CD14-positive monocyte (primary cell): ENCODE results near the gene WDPCP. TPM values are rescaled to one million over a fixed set of nuclear protein-coding genes. Genes with fewer than 3 reads are reported as not detected.

Source experiments
- DNase-seq, 3 donors: peaks; one replicate each; pipeline ENCODE4 v3.0.0-alpha.2; 2011 to 2022
- H2AFZ ChIP-seq: 2 replicates; pipeline ENCODE4 v1.6.0; 2012; ENCODE audit warnings: mild to moderate bottlenecking, low read depth, low read length, inconsistent platforms; ENCODE audit not compliant: insufficient read depth, poor library complexity, severe bottlenecking
- H3K27ac ChIP-seq, 2 donors: 1 replicate in 1 of 2; 2 replicates in 1 of 2; pipeline ENCODE4 v1.5.1; 2012 to 2013; ENCODE audit warnings: low read length in 2 of 2, control low read depth in 1 of 2, inconsistent platforms in 1 of 2, low read depth in 1 of 2, mild to moderate bottlenecking in 1 of 2
- H3K27me3 ChIP-seq, 2 donors: one replicate each; pipeline versions ENCODE4 v1.6.0 to v1.6.1; 2011 to 2013; ENCODE audit warnings: low read length in 2 of 2; ENCODE audit not compliant: control insufficient read depth in 2 of 2, insufficient read depth in 2 of 2
- H3K36me3 ChIP-seq, 2 donors: replicated peaks in 1 of 2; 1 replicate in 1 of 2; 2 replicates in 1 of 2; pipeline versions ENCODE4 v1.5.1 to v1.6.1; 2012 to 2013; ENCODE audit warnings: low read length in 2 of 2, control low read depth in 1 of 2, inconsistent platforms in 1 of 2, mild to moderate bottlenecking in 1 of 2; ENCODE audit not compliant: insufficient read depth in 2 of 2, control insufficient read depth in 1 of 2
- H3K4me1 ChIP-seq, 2 donors: 1 replicate in 1 of 2; 2 replicates in 1 of 2; pipeline versions ENCODE4 v1.5.1 to v1.6.1; 2012 to 2013; ENCODE audit warnings: low read length in 2 of 2, control low read depth in 1 of 2, inconsistent platforms in 1 of 2, mild to moderate bottlenecking in 1 of 2, moderate library complexity in 1 of 2; ENCODE audit not compliant: insufficient read depth in 2 of 2, control insufficient read depth in 1 of 2
- H3K4me2 ChIP-seq: replicated peaks from 2 replicates; pipeline ENCODE3; 2012; ENCODE audit warnings: low read length, moderate library complexity, mild to moderate bottlenecking; ENCODE audit not compliant: poor library complexity, severe bottlenecking; ENCODE audit errors: extremely low read depth
- H3K4me3 ChIP-seq, 3 experiments: fragments of 200-600 bp in 1 of 3; sonication (generic) in 1 of 3; replicated peaks in 1 of 3; 1 replicate in 2 of 3; 2 replicates in 1 of 3; pipeline ENCODE4 v1.5.1; 2011 to 2013; ENCODE audit warnings: low read length in 3 of 3, mild to moderate bottlenecking in 3 of 3, control low read depth in 2 of 3, low read depth in 2 of 3, inconsistent platforms in 1 of 3, moderate library complexity in 1 of 3
- H3K79me2 ChIP-seq: 2 replicates; pipeline ENCODE4 v1.6.0; 2012; ENCODE audit warnings: mild to moderate bottlenecking, control low read depth, inconsistent platforms, low read length, moderate library complexity; ENCODE audit not compliant: insufficient read depth
- H3K9ac ChIP-seq: 2 replicates; pipeline ENCODE4 v1.6.0; 2017; ENCODE audit warnings: low read length, mild to moderate bottlenecking; ENCODE audit not compliant: insufficient read depth, poor library complexity, severe bottlenecking
- H3K9me3 ChIP-seq, 2 donors: replicated peaks in 1 of 2; 1 replicate in 1 of 2; 2 replicates in 1 of 2; pipeline versions ENCODE4 v1.5.1 to v1.6.1; 2012 to 2013; ENCODE audit warnings: low read length in 2 of 2, control low read depth in 1 of 2; ENCODE audit not compliant: control insufficient read depth in 1 of 2, insufficient read depth in 1 of 2
- H4K20me1 ChIP-seq: 2 replicates; pipeline ENCODE4 v1.6.0; 2012; ENCODE audit warnings: mild to moderate bottlenecking, low read length, control low read depth, moderate library complexity; ENCODE audit not compliant: insufficient read depth
- H3K27ac Mint-ChIP-seq, 7 donors: one replicate each; pipeline ENCODE4 v1.8.0; 2020; ENCODE audit warnings: mild to moderate bottlenecking in 7 of 7, mixed read lengths in 7 of 7, moderate library complexity in 6 of 7, inconsistent platforms in 2 of 7
- H3K27me3 Mint-ChIP-seq, 3 donors: one replicate each; pipeline ENCODE4 v1.8.0; 2021 to 2022; ENCODE audit warnings: low read depth in 3 of 3, mild to moderate bottlenecking in 3 of 3, mixed read lengths in 3 of 3, moderate library complexity in 3 of 3, inconsistent platforms in 1 of 3
- H3K36me3 Mint-ChIP-seq, 2 donors: one replicate each; pipeline ENCODE4 v1.8.0; 2020; ENCODE audit warnings: mixed read lengths in 2 of 2, inconsistent platforms in 1 of 2, mild to moderate bottlenecking in 1 of 2
- H3K4me1 Mint-ChIP-seq: one replicate; pipeline ENCODE4 v1.8.0; 2020; ENCODE audit warnings: mild to moderate bottlenecking, mixed read lengths
- H3K4me3 Mint-ChIP-seq, 2 donors: one replicate each; pipeline ENCODE4 v1.8.0; 2020; ENCODE audit warnings: mild to moderate bottlenecking in 2 of 2, mixed read lengths in 2 of 2, moderate library complexity in 1 of 2
- H3K9me3 Mint-ChIP-seq, 7 donors: one replicate each; pipeline ENCODE4 v1.8.0; 2020 to 2022; ENCODE audit warnings: mixed read lengths in 7 of 7, mild to moderate bottlenecking in 6 of 7, moderate library complexity in 6 of 7, inconsistent platforms in 2 of 7
- WGBS: methylation state at CpG from one replicate; pipeline ENCODE4 v1.1.5; 2013; ENCODE audit warnings: missing lambda C conversion rate; ENCODE audit not compliant: insufficient coverage; 5-methylcytosine and 5-hydroxymethylcytosine counted together
- intact Hi-C, 2 donors: fragments of 100-400 bp; cut with micrococcal nuclease; formaldehyde crosslinking; loops; one replicate each; pipeline versions ENCODE4 v1.15.0 to v1.15.1; 2023
- polyA plus RNA-seq, 3 donors: library from polyadenylated mRNA; depleted of rRNA in 1 of 3; unstranded in 2 of 3; stranded (reverse) in 1 of 3; fragments of 300-500 nt in 2 of 3; fragments of >200 nt in 1 of 3; fragmentation: Illumina TruSeq in 2 of 3; gene quantifications; 1 replicate in 2 of 3; 2 replicates in 1 of 3; pipeline ENCODE4 v1.2.3, GENCODE V29; 2012 to 2021
- TF ChIP-seq, protein P1 (sequence below): fragments of 200-600 bp; IDR thresholded peaks from one replicate; pipeline ENCODE4 v1.8.0; 2022; ENCODE audit warnings: antibody characterized with exemption, mild to moderate bottlenecking

WDPCP gene
- polyA plus RNA-seq, 3 donors = 3.3 to 5.2 (median 3.7) TPM

DNA sequence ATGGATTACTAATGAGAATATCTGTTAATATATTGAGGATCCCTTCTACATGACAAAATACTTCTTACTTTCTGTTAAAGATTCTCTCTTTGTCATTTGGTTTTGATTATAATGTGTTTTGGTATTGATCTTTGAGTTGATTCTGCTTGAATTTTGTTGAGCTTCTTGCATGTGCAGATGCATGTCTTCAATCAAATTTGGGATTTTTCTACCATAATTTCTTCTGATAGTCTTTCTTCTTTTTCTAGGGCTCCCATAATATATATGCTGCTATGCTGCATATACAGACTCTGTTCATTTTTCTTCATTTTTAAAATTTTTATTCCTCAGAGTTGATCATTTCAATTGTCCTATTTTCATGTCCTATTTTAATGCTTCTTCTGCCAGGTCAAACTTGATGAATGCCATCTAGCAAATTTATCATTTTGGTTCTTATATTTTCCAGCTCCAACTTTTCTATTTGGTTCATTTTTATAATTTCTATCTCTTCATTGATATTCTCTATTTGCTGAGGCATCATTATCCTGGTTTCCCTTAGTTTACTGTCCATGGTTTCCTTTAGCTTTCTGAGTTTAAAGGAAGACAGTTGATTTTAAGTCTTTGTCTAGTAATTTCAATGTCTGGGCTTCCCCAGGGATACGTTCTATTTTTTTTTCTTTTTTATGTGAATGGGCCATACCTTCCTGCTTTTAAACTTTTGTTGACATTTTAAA, 244.7 kb downstream of the WDPCP start:
- H3K79me2 ChIP-seq = no peaks in the 10 kb centered on the region
- H4K20me1 ChIP-seq = no peaks in the 10 kb centered on the region
- no CpG with 5 or more reads among the region's 1 CpG for WGBS
- no peak overlapping the region for H3K4me2 ChIP-seq
- TF ChIP-seq, protein P1, sequence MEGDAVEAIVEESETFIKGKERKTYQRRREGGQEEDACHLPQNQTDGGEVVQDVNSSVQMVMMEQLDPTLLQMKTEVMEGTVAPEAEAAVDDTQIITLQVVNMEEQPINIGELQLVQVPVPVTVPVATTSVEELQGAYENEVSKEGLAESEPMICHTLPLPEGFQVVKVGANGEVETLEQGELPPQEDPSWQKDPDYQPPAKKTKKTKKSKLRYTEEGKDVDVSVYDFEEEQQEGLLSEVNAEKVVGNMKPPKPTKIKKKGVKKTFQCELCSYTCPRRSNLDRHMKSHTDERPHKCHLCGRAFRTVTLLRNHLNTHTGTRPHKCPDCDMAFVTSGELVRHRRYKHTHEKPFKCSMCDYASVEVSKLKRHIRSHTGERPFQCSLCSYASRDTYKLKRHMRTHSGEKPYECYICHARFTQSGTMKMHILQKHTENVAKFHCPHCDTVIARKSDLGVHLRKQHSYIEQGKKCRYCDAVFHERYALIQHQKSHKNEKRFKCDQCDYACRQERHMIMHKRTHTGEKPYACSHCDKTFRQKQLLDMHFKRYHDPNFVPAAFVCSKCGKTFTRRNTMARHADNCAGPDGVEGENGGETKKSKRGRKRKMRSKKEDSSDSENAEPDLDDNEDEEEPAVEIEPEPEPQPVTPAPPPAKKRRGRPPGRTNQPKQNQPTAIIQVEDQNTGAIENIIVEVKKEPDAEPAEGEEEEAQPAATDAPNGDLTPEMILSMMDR = no peak
- no peak for DNase-seq
- Mint-ChIP-seq H3K27me3 (no peaks in the 10 kb centered on the region), H3K9me3 (peaks cover 14 to 39% (median 27%) of the 10 kb centered on the region in 7 donors), H3K36me3 (peaks cover 0 to 3% of the 10 kb centered on the region in 2 donors), H3K4me3 (no peak overlapping the region), H3K27ac (no peak overlapping the region), H3K4me1 (no peaks in the 10 kb centered on the region)
- H3K4me1 ChIP-seq = no peaks in the 10 kb centered on the region
- peaks cover 16 to 31% of the 10 kb centered on the region in 2 donors for H3K9me3 ChIP-seq
- H3K4me3 ChIP-seq = no peak overlapping the region
- intact Hi-C loops = no loop called here
- no peaks in the 10 kb centered on the region for H3K27me3 ChIP-seq
- H2AFZ ChIP-seq = no peak overlapping the region
- H3K36me3 ChIP-seq = no peaks in the 10 kb centered on the region
- H3K27ac ChIP-seq = no peak overlapping the region
- no peak overlapping the region for H3K9ac ChIP-seq

DNA sequence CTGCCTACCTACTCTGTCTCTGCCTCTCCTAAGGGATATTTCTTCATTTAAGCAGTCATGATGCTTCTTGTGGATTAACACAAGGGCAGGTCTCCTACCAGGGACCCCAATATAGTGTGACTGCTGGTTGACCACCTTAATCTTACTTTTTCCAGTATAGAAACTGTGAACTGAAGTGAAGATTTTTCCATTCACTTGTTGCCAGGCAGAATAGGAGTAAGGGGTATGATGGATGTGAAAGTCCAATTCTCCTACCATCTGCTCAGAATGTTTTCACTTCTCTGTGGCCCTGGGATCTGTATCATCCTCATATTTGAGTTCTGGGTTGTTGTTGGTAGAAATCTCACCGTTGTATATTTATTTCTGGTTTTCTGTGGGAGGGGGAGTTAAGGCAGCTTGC, 247.8 kb downstream of the WDPCP start:
- WGBS = no CpG with 5 or more reads among the region's 1 CpG
- no peaks in the 10 kb centered on the region for H3K27me3 ChIP-seq
- Mint-ChIP-seq H3K4me3 (no peak overlapping the region), H3K27me3 (no peaks in the 10 kb centered on the region), H3K27ac (no peak overlapping the region), H3K4me1 (no peaks in the 10 kb centered on the region), H3K36me3 (no peaks in the 10 kb centered on the region), H3K9me3 (peaks cover 15 to 52% (median 28%) of the 10 kb centered on the region in 7 donors)
- H3K4me1 ChIP-seq = no peaks in the 10 kb centered on the region
- TF ChIP-seq, protein P1 = no peak
- intact Hi-C loops = no loop called here
- H3K4me2 ChIP-seq = no peak overlapping the region
- no peaks in the 10 kb centered on the region for H3K36me3 ChIP-seq
- H3K4me3 ChIP-seq = no peak overlapping the region
- H3K9ac ChIP-seq = no peak overlapping the region
- peaks cover 16 to 31% of the 10 kb centered on the region in 2 donors for H3K9me3 ChIP-seq
- H2AFZ ChIP-seq = no peak overlapping the region
- H3K79me2 ChIP-seq = no peaks in the 10 kb centered on the region
- DNase-seq = no peak
- H4K20me1 ChIP-seq = no peaks in the 10 kb centered on the region
- no peak overlapping the region for H3K27ac ChIP-seq
